GM12891 (cell line): ENCODE results near the gene KCNAB1.

Experiments used
- PAX5 ChIP-seq: IDR thresholded peaks from 2 replicates; pipeline ENCODE4 v1.6.1; 2011; ENCODE audit warnings: low read length, moderate library complexity, mild to moderate bottlenecking; ENCODE audit not compliant: insufficient read depth, severe bottlenecking
- POLR2A ChIP-seq: IDR thresholded peaks from 2 replicates; pipeline ENCODE4 v1.6.1; 2011; ENCODE audit warnings: low read depth, low read length, control low read depth
- POLR2AphosphoS5 ChIP-seq: IDR thresholded peaks from 2 replicates; pipeline ENCODE4 v1.6.1; 2011; ENCODE audit warnings: low read depth, low read length, control low read depth
- TAF1 ChIP-seq: IDR thresholded peaks from 2 replicates; pipeline ENCODE4 v1.6.1; 2011; ENCODE audit warnings: low read depth, low read length, control low read depth

DNA sequence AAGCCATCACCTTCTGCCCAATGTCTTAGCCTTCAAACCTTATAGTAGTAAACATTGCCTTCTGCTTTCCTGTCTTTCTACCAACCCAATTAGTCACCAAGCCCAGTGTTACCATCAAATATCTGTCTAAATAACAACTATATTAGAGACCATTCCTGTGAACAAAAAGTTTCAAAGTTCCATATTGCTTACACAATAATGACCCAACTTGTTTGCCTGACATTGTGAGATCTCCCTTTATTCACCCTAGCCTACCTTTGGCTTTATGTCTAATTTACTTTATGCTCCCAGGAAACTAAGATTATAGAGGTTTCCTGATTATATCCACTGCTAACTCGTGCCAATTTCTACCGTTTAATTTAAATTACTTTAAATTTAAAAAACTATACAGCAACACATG is 26.0 kb upstream of the KCNAB1 start:
- TF ChIP-seq PAX5, result no peak
- no peak for TF ChIP-seq POLR2AphosphoS5
- TF ChIP-seq TAF1, result no peak
- TF ChIP-seq POLR2A, result no peak
